ENCODE measurements around the gene ELFN1.

The ELFN1 gene

DNA sequence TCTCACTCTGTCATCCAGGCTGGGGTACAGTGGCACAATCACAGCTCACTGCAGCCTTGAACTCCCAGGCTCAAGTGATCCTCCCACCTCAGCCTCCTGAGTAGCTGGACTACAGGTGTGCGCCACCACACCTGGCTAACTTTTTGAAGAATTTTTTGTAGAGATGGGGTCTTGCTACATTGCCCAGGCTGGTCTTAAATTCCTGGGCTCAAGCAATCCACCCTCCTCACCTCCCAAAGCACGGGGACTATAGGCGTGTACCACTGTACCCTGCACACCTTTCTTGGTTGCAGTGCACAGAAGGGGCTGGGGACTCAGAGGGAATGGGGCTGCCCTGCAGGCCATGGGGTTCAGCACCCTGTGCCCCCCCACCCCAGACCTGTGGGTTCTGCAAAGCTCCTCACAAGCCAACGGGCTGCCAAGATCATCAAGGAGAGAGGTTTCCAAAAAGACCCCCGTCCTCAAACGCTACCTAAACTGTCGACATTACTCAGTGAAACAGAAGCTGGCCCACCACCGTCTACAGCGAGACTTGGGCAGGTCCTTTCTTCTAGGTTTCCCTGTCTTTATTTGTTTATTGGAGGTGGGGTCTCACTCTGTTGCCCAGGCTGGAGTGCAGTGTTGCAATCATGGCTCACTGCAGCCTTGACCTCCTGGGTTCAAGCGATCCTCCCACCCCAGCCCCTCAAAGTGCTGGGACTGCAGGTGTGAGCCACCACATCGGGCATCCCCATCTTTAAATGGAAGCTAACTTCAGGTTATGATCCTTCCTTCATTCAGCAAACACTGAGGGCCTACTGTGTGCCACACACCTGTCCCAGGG lies 26.6 kb upstream of the ELFN1 start:
- DNase-seq, result no peak

GRCh38 chr7:1644341-1645070 lies 25.6 kb upstream of the ELFN1 start:
- DNase-seq, result no peak

DNA sequence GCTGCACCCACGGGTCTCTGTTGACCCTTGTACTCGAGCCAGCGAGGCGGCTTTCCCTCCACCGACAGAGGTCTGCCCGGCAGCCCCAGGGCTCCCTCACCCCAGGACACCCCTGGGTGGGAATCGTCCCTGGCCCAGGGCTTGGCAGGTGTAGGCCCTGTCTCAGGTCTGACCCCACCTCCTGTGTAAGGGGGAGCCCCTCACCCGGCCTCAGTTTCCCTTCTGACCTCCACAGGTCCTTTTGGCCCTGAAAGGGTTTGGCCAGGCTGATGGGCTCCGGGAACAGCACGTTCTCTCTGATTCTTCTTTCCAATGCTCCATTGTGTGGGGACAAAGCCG lies 25.0 kb upstream of the ELFN1 start:
- DNase-seq, result no peak

DNA sequence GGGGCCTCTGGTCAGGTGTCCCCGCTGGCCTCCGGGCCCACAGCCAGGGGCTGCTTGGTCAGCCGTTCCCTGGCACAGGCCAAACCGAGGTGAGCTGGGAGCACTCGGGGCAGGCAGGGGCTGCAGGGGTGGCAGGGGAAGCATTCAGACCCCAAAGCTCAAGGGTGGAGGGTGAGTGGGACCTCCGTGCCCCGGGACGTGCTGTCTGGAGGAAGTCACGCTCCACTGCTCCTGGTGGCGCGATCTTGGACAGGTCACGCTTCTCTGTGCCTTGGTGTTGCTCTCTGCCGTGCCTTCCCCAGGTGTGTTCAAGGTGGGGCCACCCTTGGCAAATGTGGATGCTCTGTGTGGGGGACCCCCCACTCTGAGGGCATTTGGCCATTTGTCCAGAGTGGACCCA lies 24.6 kb upstream of the ELFN1 start:
- DNase-seq, result no peak

DNA sequence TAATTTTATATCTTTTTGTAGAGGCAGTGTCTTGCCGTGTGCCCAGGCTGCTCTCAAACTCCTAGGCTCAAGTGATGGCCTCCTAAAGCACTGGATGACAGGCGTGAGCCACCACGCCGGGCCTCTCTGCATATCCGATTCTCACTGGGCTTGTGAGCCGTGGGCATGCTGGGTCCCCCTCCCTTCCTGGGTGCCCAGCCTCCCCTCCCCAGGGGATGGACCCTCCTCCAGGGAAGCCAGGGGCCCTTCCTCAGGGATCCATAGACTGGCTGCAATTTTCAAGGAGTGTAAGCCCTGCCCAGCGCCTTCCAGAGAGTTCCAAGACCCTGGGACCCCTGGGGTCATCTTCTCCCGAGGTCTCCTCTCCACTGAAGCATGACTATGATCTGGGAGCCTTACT lies 23.7 kb upstream of the ELFN1 start:
- no peak for DNase-seq

- DNase-seq, result no peak
Measured at GRCh38 chr7:1646957-1647891, 22.9 kb upstream of the ELFN1 start.

GRCh38 chr7:1647961-1648672 lies 22.0 kb upstream of the ELFN1 start:
- no peak for DNase-seq

- no peak for DNase-seq
Measured at GRCh38 chr7:1649751-1650326, 20.2 kb upstream of the ELFN1 start.

GRCh38 chr7:1650363-1651030 lies 19.6 kb upstream of the ELFN1 start:
- no peak for DNase-seq

- no peak for DNase-seq
Measured at GRCh38 chr7:1651031-1651446, 19.0 kb upstream of the ELFN1 start.

GRCh38 chr7:1651891-1652290 lies 18.2 kb upstream of the ELFN1 start:
- DNase-seq, result no peak

- DNase-seq, result no peak
Measured at GRCh38 chr7:1653500-1653899, 16.6 kb upstream of the ELFN1 start.

- no peak for DNase-seq
Measured at GRCh38 chr7:1654111-1654510, 16.0 kb upstream of the ELFN1 start.

DNA sequence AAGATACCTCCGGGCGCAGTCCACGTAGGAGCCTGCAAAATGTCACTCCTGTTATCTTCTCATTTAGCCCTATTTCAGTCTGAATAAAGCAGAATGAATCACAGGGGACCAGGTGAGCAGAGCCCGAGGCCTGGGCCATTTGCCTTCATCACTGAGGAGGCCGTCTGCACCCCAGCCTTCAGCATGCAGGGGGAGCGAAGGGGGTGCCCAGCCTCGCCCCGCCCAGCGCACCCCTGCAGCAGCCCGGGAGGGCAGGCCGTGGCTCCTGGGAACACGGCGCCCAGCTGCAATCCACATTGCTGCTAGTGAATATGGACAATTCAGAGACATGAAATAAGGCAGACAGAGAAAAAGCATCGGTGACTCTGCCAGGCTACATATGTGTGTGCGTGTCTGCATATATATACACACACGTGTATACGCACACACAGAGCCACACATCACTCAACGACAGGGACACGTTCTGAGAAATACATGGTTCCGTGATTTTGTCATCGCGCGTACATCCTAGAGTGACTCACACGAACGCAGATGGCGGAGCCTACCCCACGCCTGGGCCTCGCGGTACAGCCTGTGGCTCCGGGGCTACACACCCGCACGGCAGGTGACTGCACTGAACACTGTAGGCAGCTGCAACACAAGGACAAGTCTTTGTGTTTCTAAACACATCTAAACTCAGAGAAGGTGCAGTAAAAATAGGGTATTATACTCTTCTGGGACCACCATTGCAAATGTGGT lies 15.2 kb upstream of the ELFN1 start:
- DNase-seq, result no peak

GRCh38 chr7:1659696-1660095 lies 10.4 kb upstream of the ELFN1 start:
- no peak for DNase-seq

DNA sequence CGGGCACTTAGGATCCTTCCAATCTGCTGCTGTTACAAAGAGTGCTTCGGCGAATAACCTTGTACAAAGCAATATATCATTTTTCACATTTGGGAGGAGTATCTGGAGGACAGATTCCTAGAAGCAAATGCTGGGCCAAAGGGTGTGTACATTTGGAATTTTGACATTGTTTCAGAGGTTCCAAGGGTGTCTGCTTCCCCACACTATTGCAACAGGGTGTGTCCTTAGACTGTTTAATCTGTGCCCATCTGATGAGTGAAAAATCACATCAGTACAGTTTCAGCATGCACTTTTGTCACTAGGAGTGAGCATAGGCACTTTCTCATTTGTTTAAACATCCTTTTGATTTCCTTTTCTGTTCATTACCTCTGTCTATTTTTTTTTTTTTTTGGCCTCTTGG lies 8.6 kb upstream of the ELFN1 start:
- DNase-seq, result no peak

DNA sequence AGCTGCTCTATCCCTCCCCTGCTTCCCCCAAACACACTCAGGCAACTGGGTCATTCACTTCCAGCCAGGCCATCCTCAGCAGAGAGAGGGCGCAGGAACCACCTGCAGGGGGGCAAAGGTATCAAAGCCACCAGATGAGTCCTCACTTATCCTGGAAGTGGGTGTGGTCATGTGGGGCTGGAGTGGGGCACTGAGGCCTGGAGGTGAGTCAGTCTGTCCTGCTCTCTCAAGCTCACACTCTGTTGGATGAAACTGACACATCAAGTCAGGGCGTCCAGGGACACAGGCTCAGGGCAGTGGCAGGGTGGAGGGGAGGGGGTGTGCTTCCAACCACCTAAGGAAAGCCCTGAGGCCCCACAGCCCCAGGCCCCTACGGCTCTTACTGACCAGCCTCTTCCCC lies 8.0 kb upstream of the ELFN1 start:
- no peak for DNase-seq

- no peak for DNase-seq
Measured at GRCh38 chr7:1662767-1663166, 7.3 kb upstream of the ELFN1 start.

DNA sequence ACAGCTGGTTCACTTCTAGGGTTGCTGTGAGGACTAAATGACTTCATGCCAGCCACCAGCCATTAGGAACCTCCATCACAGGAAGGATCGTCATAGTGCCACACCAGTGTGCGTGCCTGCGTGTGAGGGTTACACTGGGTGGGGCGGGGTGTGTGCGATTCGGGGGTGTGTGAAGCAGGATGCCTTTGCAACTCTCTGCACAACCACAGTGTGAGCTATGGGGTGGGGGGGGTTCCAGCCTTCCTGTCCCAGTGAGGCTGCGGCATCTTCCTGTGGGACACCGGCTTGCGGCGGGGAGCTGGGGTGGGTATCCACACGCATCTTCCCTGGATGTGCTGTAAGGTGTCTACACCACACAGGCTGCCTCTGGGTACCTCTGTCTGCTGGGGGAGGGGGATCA lies 6.9 kb upstream of the ELFN1 start:
- no peak for DNase-seq

GRCh38 chr7:1663857-1664651 lies 6.0 kb upstream of the ELFN1 start:
- DNase-seq, result no peak

All from activated CD4-positive, alpha-beta T cell treated with anti-CD3 and anti-CD28 coated beads, Interleukin-2, amount 50 U/mL, for 4 hours (primary cell).